ENCODE measurements around the gene EPN2.

Gene EPN2

GRCh38 chr17:19290066-19290705 lies 53.0 kb downstream of the EPN2 start:
- ChIA-PET POLR2A (no interaction called here), CTCF (no interaction called here)
- no peak for TF ChIP-seq CTCF (IDR thresholded peaks at IDR 0.05; ENCODE audit: insufficient read depth, low read length, missing control alignments)

GRCh38 chr17:19291646-19292376 lies 54.6 kb downstream of the EPN2 start:
- DNase-seq (ENCODE audit: low read depth, low spot score), result no peak
- CTCF ChIA-PET, result interaction anchor here (1.3 kb wide), 1 partner anchor 10 kb away, joined by 4 read pairs; no protein-coding TSS in a partner anchor
- POLR2A ChIA-PET, result no interaction called here
- H3K4me3 ChIP-seq (ENCODE audit: low read depth, low read length), result no peak overlapping the region
- TF ChIP-seq CTCF (IDR thresholded peaks at IDR 0.05; ENCODE audit: insufficient read depth, low read length, missing control alignments), result no peak

More at GRCh38 chr17:19290066-19290705, 53.0 kb downstream of the EPN2 start:
- H3K4me3 ChIP-seq (ENCODE audit: low read depth, low read length), result no peak overlapping the region
- no peak for DNase-seq (ENCODE audit: low read depth, low spot score)

- CTCF ChIA-PET, result interaction anchor here (1.3 kb wide), 1 partner anchor 9 kb away, joined by 4 read pairs; no protein-coding TSS in a partner anchor
- DNase-seq (ENCODE audit: low read depth, low spot score), result no peak
- POLR2A ChIA-PET, result no interaction called here
- no peak overlapping the region for H3K4me3 ChIP-seq (ENCODE audit: low read depth, low read length)
- TF ChIP-seq CTCF (IDR thresholded peaks at IDR 0.05; ENCODE audit: insufficient read depth, low read length, missing control alignments), result no peak
These were observed 55.2 kb downstream of the EPN2 start for GRCh38 chr17:19292377-19292711.

GRCh38 chr17:19294443-19294842 lies 57.3 kb downstream of the EPN2 start:
- ChIA-PET CTCF (interaction anchor here (1.5 kb wide), 1 partner anchor 468 kb away, joined by 3 read pairs; no protein-coding TSS in a partner anchor), POLR2A (no interaction called here)
- no peak for TF ChIP-seq CTCF (IDR thresholded peaks at IDR 0.05; ENCODE audit: insufficient read depth, low read length, missing control alignments)
- H3K4me3 ChIP-seq (ENCODE audit: low read depth, low read length), result no peak overlapping the region
- no peak for DNase-seq (ENCODE audit: low read depth, low spot score)

GRCh38 chr17:19295473-19296135 lies 58.4 kb downstream of the EPN2 start:
- CTCF ChIA-PET, result interaction anchor here (1.5 kb wide), 1 partner anchor 467 kb away, joined by 3 read pairs; no protein-coding TSS in a partner anchor
- no peak for DNase-seq (ENCODE audit: low read depth, low spot score)
- TF ChIP-seq CTCF (IDR thresholded peaks at IDR 0.05; ENCODE audit: insufficient read depth, low read length, missing control alignments), result no peak

More at GRCh38 chr17:19295473-19296135, 58.4 kb downstream of the EPN2 start:
- POLR2A ChIA-PET, result no interaction called here
- no peak overlapping the region for H3K4me3 ChIP-seq (ENCODE audit: low read depth, low read length)

All from AG04449 (cell line).